GM21390 (cell line): Measurements from ENCODE around the gene SEC61G.

Experiments used
- ATAC-seq: cut with Tn5 transposase; IDR thresholded peaks from one replicate; pipeline ENCODE4 v1.9.1; 2021; ENCODE audit not compliant: unreplicated experiment

Gene SEC61G

DNA sequence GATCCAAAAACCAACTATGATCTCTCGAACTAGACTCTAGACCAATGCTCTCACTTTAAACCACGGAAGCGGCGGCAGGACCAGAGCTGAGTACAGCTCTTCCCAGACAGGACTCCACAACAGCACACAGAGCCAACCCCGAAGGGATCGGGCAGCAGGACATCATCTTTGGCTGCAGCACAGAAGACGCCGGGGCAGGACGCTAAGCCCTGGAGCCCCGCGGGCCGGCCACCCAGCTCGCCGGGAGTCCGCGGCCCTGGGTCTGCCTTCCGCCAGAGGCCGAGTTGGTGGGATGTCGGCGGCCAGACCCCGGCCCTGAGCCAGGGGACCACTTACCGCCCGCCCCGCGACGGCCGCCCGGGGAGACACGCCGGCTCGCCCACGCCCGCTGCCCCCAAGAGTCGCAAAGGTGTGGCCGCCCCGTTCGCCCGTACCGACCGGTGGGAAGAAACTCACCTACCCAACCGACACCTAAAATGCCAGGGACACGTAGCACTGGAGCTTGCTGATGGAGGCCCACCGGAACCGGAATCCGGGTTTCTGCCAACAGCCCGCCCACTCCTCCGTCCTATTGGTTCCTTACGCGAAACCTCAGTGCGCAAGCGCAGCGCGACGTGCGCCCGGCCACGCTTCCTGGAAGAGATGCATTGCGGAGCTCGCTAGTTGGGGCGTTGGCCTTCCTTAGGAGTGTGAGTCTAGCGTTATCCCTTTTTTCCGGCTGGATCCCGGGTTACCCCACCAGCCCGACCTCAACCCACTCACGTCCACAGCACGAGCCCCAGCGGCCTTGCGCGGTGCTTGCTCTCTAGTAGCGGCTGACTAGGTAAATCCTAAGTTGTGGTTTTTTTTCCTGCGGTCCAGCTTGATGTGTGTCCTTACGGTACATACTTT, at the start of gene SEC61G:
Gene SEC61G (minus strand): TSS at position 510 of the 891 bp plus-strand sequence. CDS start 1,623 bp downstream, outside the sequence.
- ATAC-seq = peak; percentile 94

DNA sequence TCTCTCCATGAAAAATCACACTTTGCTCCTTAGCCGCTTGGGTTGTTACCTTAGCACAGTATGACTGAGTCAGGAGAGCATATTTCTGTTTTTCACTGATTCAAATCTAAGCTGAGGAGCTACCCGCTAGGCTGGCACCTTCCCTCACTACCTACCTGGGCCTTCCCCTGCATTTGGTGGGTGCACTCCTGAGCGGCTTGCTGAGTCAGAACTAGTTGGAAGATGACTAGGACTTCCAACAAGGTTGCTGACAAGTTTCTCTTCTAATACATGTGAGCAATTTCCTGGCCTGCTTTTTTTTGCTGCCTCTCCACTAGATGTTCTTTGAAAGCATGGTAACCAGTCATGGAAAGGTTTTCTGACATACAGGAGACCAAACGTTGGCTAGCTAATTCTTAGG, 43.8 kb upstream of the SEC61G start:
- no peak for ATAC-seq

DNA sequence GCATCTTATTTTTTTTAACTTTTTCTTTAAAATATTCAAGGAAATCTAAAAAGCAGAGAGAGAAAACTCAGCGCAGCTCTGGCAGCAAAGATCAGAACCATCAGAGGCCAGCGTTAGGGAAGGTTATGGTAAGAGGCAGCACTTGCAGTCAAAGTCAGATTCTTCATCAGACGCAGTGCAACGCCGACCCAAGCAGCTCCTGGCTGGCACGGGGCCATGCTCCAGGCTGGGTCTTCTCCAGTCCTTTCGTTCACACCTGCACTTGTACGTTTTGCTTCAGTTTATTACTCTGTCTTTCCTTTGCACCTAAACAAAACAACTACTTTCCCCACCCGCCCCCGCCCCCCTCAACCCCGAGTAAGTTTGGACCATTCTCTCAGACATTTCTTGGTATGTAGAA, 43.1 kb upstream of the SEC61G start:
- ATAC-seq = no peak

DNA sequence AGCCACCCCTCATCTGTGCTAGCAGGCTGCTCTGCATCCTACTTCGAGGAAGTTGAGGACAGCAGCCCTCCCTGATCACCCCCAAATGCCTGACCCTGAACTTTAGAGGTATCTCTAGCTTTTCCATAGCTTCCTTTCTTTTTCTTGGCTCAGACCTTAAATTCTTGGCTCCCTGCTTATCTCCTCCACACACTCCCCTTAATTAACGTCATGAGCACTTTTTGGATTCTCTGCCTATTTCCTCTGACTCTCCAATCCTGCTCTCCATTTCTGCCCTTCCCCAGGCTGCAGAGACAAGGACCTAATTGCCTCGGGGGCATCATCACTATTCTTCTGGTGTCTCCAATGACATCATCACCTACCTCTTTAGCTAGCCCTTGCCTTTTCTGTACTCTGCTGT, 40.8 kb upstream of the SEC61G start:
- no peak for ATAC-seq

DNA sequence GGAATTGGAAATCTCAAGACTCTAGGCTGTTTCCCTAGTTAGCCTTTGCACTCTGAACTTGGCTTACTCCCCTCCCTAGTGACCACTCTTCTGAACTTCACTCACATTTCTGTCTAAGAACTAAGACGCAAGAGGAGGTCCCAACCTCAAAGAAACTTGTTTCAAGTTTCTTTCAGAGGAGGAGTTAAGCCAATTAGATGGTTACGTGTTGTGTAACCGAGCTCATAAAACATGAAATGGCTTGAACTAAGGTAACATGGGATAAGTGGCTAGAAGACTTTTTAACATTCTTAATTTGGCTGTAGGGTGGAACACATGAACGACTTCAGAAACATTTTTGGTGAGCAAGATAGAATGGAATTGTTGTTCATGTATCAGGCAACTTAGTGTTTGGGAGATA, 39.5 kb upstream of the SEC61G start:
- ATAC-seq = no peak

DNA sequence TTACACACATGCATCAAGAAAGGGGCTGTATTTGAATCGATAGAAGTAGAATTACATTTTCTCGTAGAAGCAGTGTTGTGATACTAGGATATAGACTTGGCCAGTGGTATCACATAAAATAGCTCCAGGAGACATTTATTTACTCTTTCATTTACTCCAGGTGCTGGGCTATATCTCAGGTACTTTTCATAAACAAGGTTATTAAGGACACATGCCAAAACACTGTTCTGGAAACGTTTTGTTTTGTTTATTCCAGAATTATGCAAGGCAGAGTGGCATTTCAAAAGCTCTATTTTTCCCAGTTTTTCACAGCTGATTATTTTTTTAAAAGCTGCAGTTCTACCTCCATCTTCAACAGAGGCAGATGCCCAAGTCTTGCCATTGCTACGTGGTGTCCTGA, 37.8 kb upstream of the SEC61G start:
- no peak for ATAC-seq

DNA sequence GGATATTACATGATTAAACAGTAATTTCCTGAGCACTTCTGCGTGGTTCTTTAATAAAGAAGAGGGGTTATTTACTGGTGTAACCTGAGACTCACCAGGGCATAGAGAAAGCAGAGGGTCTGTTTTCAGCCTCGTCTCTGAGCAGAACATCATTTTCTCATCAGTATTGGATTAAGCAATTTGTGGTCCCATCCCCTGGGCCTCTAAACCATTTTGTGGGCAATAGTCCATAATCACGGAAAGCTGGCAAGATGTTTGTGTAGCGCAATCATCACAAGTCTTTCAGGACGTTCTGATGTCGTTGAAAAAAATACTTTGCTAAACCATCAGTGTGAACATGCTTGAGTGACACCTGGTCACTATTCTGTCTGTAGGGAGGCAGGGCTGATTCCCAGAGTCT, 37.1 kb upstream of the SEC61G start:
- no peak for ATAC-seq

DNA sequence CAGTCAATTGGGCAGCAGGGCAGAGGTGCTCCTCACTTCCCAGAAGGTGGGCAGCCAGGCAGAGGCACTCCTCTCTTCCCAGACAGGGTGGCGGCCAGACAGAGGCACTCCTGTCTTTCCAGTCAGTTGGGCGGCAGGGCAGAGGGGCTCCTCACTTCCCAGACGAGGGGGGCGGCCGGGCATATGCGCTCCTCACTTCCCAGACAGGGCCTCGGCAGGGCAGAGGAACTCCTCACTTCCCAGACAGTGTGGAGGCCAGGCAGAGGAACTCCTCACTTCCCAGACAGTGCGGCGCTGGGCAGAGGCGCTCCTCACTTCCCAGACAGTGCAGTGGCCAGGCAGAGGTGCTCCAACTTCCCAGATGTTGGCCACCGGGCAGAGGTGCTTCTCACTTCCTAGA, 33.4 kb upstream of the SEC61G start:
- no peak for ATAC-seq

DNA sequence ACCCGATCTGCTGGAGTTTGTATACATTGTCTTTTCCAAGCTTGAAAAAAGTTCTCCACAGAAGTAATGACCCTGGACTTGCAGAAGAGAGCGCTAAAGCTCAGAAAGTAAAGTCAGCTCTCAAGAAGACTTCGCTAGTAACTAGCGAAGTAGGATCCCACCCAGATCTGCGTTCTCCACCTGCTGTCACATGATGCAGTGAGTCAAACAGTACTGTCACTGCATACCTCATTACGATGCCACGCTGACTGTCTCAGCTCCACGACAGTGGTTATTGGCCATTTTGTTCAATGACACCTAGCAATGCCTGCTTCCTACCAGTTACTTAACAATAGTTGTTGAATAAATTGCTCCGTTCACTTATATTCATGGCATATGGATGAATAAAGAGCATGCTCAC, 29.7 kb upstream of the SEC61G start:
- peak; percentile 89 for ATAC-seq

DNA sequence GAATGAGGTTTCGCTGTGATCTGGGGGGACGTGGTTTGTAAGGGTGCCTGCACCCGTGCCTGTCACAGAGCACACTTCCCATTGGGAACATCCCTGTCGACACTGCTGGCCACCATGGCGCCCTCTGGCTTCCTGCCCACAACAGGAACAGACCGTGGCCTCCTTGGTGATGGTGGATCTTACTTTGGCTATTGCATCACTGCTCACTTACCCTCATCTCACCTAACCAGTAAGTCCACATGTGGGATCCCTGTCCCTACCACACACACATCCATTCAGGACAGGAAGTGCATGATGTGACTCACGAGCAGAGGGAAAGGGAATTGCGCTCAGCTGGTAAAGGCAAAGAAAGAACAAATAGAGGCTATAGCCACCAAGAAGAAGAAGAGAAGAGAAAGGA, 26.2 kb upstream of the SEC61G start:
- no peak for ATAC-seq

DNA sequence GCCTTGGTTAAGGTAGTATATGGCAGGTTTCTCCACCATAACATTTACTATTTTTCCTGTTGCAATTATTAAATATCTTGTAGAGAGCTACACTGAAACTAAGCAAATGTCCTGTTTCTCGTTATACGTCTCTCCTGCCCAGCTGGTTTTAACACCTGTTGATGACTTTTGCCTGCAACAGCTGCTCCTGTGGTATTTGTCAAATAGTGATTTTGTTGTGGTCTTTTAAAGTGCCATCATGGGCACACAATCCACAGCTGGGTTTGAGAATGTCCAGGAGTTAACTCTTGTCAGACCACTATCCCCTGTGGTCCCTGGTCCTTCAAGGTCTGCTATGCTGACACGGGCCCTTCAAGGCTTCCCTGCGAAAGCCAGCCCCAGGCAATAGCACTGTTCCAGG, 24.9 kb upstream of the SEC61G start:
- no peak for ATAC-seq

DNA sequence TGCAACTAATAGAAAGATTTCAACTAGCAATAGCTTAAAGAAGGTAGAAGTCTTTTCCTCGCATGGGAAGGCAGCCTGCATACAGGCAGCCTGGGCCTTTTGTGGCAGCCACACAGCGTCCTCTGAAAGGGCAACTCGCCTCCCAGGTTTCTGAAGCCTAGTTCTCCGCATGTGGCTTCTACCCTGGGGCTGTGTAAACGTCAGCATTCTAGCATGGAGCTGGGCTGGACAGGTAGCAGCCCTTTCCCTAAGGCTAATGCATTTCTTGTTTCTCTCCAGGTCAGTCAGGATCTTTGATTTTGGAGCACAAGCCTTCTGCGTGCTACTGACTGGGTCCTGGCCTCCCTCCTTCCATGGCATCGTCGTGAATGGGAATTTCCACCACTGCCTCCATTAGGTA, 23.8 kb upstream of the SEC61G start:
- no peak for ATAC-seq

DNA sequence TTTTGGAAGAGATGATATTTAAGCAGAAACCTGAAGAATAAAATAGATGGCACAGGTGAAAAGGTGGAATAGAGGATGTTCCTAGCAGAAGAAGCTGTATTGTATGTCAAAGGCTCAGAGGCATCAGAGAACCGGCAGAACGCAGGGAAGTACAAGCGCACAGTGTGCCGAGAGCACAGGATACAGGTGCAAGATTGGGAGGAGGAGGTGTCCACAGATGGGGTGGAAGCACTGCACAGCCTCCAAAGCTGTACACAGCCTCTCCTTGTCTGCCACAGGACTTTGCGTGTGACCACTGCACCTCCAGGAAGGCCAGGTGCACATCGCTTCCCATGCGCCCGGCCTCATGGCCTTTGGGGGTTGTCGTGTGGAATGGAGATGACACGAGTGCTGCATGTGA, 23.3 kb upstream of the SEC61G start:
- no peak for ATAC-seq

DNA sequence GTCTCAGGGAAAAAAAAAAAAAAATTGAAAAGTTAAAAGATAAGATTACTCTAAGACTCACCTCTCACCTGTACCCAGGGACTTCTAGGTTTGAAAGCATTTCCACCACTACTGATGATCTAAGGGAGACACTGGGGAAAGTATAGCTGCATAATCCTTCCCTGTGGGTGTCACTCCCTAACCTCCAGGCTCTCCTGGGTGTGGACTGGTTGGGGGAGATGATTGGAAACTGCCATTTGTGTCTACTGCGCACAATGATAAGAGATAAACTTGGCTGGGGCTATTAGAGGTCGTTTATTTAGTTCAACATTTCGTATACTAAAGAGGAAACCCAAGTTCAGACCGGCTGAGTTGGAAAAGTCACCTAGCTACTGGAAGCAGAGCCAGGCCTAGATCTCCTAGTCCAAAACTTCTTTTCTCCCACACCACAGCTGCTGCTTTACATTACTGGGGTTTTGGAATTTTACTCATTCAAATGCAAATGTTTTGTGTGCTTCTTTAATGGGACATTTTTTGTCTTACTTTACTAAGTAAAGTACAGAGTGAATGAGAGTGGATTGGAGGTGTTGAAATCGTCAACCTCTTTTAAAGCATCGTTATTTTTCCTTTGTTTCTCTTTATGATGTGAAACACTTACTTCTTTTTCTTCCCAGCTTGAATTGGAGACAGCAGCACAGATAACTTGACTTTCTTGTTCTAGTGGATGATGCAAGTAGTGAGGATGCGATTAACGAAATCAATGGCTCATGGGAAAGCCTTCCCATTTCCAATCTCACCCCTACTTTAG, 22.3 kb upstream of the SEC61G start:
- no peak for ATAC-seq

DNA sequence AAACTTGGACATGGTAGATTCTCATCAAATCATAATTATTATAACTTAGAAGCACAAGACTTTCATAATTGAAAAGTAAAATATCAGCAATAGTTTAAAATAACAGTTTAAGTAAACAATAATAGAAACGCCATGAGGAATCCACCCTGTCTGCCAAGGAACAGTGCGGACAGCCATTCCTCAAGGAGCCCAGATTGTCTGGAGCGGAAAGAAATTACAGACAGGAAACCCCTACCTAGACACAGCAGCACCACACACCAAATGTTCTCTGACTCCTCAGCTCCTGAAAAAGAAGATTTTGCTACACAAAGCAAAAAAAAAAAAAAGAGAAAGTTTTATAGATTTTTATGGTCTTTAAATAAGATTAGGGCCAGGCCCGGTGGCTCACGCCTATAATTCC, 21.5 kb upstream of the SEC61G start:
- no peak for ATAC-seq

DNA sequence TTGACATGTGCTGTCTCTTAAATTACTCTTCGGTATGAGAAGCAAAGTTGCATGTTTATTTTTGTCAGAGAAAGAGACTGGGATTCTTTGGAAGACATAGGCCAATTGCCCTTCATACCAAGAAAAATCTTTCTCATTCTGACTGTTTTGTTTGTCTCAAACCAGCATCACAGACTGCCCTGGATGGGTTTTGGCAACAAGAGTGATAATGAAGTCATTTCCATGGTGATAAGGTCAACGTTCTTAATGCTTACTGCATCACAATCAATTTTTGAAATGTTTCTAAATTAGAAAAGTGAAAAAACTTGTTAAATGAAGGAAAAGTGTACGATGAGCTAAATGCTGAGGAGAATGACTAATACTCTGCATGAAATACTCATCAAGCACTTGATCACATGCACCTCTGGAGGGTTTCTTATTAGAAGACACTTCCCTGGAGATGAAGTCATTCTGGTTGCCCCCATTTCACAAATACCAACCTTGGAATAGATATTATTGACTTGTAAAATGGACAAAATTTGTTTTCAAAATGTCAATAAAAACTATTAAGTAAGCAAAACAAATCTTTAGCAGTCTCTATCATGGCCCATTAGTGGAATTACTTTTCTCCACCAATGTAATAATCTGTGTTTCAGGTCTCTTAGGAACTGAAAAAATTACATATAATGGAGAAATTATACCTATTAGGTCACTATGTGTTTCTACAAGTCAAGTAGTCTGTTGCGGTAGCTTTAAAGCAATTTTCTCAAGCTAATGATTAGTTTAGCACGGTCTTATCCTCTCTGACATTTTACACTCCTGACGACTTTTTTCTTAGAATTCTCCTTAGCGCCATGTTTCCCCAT, 19.9 kb upstream of the SEC61G start:
- ATAC-seq = no peak

DNA sequence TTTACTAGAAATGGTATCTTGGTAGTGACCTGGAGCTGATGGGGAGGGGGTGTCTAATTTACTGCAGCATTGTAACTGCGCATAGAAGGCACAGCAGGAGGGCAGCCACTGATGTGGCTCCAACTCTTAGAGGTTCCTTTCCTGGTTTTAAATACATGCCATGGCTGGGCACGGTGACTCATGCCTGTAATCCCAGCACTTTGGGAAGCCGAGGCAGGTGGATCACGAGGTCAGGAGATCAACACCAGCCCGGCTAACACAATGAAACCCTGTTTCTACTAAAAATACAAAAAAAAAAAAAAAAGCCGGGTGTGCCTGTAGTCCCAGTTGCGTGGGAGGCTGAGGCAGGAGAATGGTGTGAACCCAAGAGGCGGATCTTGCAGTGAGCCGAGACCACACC, 19.2 kb upstream of the SEC61G start:
- ATAC-seq = no peak

DNA sequence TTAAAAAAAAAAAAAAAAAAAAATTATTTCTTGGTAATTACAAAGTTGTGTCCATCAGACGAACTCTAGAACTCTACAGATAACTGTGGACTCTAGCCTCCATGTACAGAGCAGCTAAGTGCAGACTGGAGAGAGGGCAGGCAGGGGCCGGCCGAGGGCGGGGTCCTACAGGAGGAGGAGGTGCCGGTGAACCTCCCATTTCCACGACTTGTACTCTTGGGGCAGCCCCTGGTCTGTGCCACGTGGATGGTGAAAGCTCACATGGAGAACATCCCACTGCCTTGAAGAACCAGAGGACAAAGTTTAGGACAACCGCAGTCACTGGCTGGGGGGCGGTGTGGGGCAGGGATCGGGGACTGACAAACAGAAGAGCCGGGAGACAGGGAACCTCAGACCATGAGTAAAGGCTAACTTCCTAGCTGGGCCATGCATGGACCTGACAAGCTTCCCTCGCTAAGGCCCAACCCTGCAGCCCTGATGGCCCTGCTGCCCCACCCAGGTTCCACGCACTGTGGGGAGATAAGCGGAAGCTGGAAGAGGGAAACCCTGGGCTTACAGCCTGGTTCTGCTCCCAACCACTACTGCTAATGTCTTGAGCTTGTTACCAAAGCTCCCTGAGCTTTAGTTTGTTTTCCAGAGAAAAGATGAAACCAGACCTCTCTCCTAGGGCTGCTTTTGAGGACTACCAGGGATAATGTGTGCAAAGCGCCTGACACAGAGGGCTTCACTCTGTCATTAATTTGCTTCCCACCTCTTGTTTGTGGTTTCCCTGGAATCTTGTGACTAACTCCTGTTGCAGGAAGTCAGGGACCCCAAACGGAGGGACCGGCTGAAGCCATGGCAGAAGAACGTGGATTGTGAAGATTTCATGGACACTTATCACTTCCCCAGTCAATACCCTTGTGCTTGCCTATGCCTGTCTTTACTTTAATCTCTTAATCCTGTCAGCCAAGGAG, 16.1 kb upstream of the SEC61G start:
- ATAC-seq = no peak

DNA sequence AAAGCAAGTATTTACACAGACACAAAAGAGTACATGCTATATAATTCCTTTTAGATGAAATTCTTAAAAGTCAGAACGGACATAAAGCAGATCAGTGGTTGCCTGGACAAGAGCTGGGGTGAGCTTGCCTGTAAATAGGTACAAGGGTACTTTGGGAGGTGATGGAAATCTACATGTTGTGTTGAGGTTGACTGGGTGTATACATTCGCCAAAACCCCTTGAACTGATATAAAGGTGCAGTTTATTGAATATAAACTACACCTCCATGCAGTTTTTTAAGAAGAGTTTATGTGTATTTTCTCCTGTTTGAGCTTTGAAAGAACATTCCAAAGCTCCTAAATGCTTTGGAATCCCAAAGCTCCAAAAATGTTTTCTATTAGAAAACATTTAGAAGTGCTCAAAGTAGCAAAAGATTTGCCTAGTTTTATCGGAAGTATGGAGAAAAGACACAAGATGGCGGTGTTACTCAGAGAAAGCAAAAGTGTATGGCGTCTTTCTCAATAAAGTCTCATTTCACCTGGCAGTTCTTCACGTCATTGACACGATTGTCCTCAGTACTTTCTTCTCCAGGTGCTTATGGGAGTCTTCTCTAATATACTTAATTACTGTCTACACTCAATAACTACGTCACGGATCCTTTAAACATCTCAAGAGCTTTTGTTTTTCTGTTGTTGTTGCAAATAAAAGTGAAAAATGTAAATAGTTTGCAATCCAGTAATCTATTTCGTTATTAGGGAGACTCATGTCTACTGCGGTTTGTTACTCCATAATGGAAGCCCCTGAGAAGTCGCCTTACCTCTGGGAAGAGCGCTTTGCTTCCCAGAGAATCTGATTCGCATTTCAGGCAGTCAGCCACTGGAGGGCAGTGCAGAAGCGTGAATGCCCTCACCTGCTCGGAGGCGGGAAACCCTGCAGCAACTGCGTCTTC, 14.7 kb upstream of the SEC61G start:
- ATAC-seq = peak; percentile 82
